ENCODE results near the gene IL12B. TPM values are rescaled to one million over a fixed set of nuclear protein-coding genes. Genes with fewer than 3 reads are reported as not detected.

Gene IL12B
- total RNA-seq, 4 donors from 2014 or later = not detected

GRCh38 chr5:159331093-159331973 lies 1.0 kb upstream of the IL12B start:
- ATAC-seq (ENCODE audit: low FRiP score) (peak; percentile 86), DNase-seq (ENCODE audit: low spot score) (peak; percentile 82)

GRCh38 chr5:159324986-159325385 lies 5.3 kb downstream of the IL12B start:
- TF ChIP-seq, protein P1, sequence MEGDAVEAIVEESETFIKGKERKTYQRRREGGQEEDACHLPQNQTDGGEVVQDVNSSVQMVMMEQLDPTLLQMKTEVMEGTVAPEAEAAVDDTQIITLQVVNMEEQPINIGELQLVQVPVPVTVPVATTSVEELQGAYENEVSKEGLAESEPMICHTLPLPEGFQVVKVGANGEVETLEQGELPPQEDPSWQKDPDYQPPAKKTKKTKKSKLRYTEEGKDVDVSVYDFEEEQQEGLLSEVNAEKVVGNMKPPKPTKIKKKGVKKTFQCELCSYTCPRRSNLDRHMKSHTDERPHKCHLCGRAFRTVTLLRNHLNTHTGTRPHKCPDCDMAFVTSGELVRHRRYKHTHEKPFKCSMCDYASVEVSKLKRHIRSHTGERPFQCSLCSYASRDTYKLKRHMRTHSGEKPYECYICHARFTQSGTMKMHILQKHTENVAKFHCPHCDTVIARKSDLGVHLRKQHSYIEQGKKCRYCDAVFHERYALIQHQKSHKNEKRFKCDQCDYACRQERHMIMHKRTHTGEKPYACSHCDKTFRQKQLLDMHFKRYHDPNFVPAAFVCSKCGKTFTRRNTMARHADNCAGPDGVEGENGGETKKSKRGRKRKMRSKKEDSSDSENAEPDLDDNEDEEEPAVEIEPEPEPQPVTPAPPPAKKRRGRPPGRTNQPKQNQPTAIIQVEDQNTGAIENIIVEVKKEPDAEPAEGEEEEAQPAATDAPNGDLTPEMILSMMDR (IDR thresholded peaks at IDR 0.05) = no peak
- DNase-seq (ENCODE audit: low spot score) (no peak), ATAC-seq (ENCODE audit: low FRiP score) (no peak)

More at GRCh38 chr5:159331093-159331973, 1.0 kb upstream of the IL12B start:
- TF ChIP-seq, protein P1 (IDR thresholded peaks at IDR 0.05) = peak in 1 of 3 donors; percentile 60

GRCh38 chr5:159324102-159324755 lies 6.1 kb downstream of the IL12B start:
- ATAC-seq (ENCODE audit: low FRiP score) (no peak), DNase-seq (ENCODE audit: low spot score) (no peak)
- TF ChIP-seq, protein P1 (IDR thresholded peaks at IDR 0.05) = no peak

DNA sequence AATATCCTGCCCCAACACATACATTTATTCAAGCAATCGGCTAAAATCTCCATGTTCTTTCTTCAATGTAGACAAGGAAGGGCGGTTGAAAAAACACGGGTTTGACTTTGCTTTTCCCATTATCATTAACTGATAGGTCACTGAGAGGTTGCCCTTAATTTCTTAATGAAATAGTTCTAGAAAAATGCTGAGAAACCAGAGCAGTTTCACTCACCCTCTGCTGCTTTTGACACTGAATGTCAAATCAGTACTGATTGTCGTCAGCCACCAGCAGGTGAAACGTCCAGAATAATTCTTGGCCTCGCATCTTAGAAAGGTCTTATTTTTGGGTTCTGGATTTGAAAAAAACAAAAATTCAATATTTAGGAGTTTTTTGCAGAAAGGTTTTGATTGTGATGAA lies 8.1 kb downstream of the IL12B start:
- TF ChIP-seq, protein P1 (IDR thresholded peaks at IDR 0.05) = no peak
- DNase-seq (ENCODE audit: low spot score) (no peak), ATAC-seq (ENCODE audit: low FRiP score) (no peak)

DNA sequence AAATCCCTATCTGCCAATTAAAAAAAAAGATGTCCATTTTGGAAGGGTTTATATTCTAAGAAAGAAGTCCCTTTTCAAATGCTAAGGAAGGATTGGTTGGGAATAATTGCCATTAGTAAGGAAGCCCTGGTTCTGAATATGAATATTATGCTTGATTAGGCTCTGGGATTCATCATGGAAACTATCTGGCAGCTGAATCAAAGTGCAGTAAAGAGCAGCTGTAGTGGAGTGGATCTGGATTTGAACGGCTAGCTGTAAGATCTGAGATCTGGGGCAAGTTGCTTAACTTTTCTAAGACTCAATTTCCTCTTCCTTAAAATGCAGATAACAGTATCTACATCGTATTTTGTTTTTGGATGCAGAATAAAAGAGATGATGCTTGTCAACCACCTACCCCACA lies 10.5 kb downstream of the IL12B start:
- DNase-seq (ENCODE audit: low spot score) = no peak
- TF ChIP-seq, protein P1 (IDR thresholded peaks at IDR 0.05) = no peak
- no peak for ATAC-seq (ENCODE audit: low FRiP score)

- TF ChIP-seq, protein P1 (IDR thresholded peaks at IDR 0.05) = no peak
- no peak for DNase-seq (ENCODE audit: low spot score)
- ATAC-seq (ENCODE audit: low FRiP score) = no peak
These were observed 10.9 kb downstream of the IL12B start for GRCh38 chr5:159319363-159319762.
